H1 (cell line): ENCODE measurements around the gene EPB41L5. TPM values are rescaled to one million over a fixed set of nuclear protein-coding genes. Genes with fewer than 3 reads are reported as not detected.

Source experiments
- CTCF ChIA-PET: fragments of 300-600 bp; sonication (Branson Sonifier 250); formaldehyde crosslinking; loops from one replicate; lab custom pipeline; 2021; ENCODE audit not compliant: partially characterized antibody; lab: Charles Lee
- POLR2A ChIA-PET: fragments of 300-600 bp; sonication (Branson Sonifier 250); formaldehyde crosslinking; loops from one replicate; lab custom pipeline; 2021; ENCODE audit warnings: inconsistent platforms; ENCODE audit not compliant: partially characterized antibody; lab: Charles Lee
- DNase-seq, 2 experiments: peaks; one replicate each; pipeline versions ENCODE4 v3.0.0 to v3.0.0-alpha.2; 2010 to 2022; ENCODE audit warnings: low spot score in 2 of 2, low read depth in 1 of 2, mixed read lengths in 1 of 2
- FAIRE-seq: peaks from 2 replicates; lab custom pipeline; 2011; peaks lifted over from hg19 to GRCh38; lab: Jason Lieb, UNC
- H2AFZ ChIP-seq: 2 replicates; pipeline ENCODE4 v1.8.1; 2012; ENCODE audit warnings: low read length, inconsistent platforms
- H2AK5ac ChIP-seq: 2 replicates; pipeline ENCODE4 v1.6.1; 2013; ENCODE audit warnings: low read depth, low read length
- H2BK120ac ChIP-seq: replicated peaks from 2 replicates; pipeline ENCODE3; 2013; ENCODE audit warnings: low read depth, low read length, inconsistent platforms
- H2BK12ac ChIP-seq: 2 replicates; pipeline ENCODE4 v1.6.1; 2013; ENCODE audit warnings: low read depth, low read length
- H2BK15ac ChIP-seq: 2 replicates; pipeline ENCODE4 v1.6.1; 2013; ENCODE audit warnings: low read length
- H2BK20ac ChIP-seq: 2 replicates; pipeline ENCODE4 v1.6.1; 2013; ENCODE audit warnings: low read length
- H2BK5ac ChIP-seq: 2 replicates; pipeline ENCODE4 v1.6.1; 2013; ENCODE audit warnings: low read depth, low read length
- H3K14ac ChIP-seq: 2 replicates; pipeline ENCODE4 v1.6.1; 2013; ENCODE audit warnings: inconsistent platforms; ENCODE audit not compliant: insufficient read length
- H3K18ac ChIP-seq: 2 replicates; pipeline ENCODE4 v1.6.1; 2013; ENCODE audit warnings: low read length; ENCODE audit errors: extremely low read depth
- H3K23ac ChIP-seq: 2 replicates; pipeline ENCODE4 v1.6.1; 2013; ENCODE audit warnings: inconsistent platforms; ENCODE audit not compliant: insufficient read length
- H3K23me2 ChIP-seq: 2 replicates; pipeline ENCODE4 v1.6.1; 2013; ENCODE audit warnings: low read depth, low read length
- H3K27ac ChIP-seq: 2 replicates; pipeline ENCODE4 v1.6.1; 2011; ENCODE audit warnings: low read depth, low read length, inconsistent platforms
- H3K27me3 ChIP-seq, 4 experiments: replicated peaks in 1 of 4; 1 replicate in 1 of 4; 2 replicates in 3 of 4; pipeline versions ENCODE4 v1.6.1 to v1.8.1; 2011 to 2013; ENCODE audit warnings: low read length in 3 of 4, mild to moderate bottlenecking in 3 of 4, inconsistent platforms in 2 of 4, mixed read lengths in 2 of 4, moderate library complexity in 1 of 4; ENCODE audit not compliant: control insufficient read depth in 3 of 4, insufficient read depth in 3 of 4; ENCODE audit errors: extremely low read depth in 1 of 4
- H3K36me3 ChIP-seq, 4 experiments: 2 replicates each; pipeline versions ENCODE4 v1.6.1 to v1.8.1; 2011 to 2013; ENCODE audit warnings: mild to moderate bottlenecking in 4 of 4, low read length in 3 of 4, moderate library complexity in 2 of 4, control low read depth in 1 of 4, inconsistent platforms in 1 of 4; ENCODE audit not compliant: insufficient read depth in 4 of 4, control insufficient read depth in 2 of 4
- H3K4ac ChIP-seq: replicated peaks from 2 replicates; pipeline ENCODE3; 2013; ENCODE audit warnings: low read length, low read depth, mixed read lengths, inconsistent platforms; ENCODE audit not compliant: insufficient read length
- H3K4me1 ChIP-seq, 4 experiments: replicated peaks in 1 of 4; 1 replicate in 1 of 4; 2 replicates in 3 of 4; pipeline versions ENCODE4 v1.6.1 to v1.8.1; 2011 to 2013; ENCODE audit warnings: low read length in 3 of 4, inconsistent platforms in 2 of 4, mixed read lengths in 1 of 4; ENCODE audit not compliant: insufficient read depth in 4 of 4, control insufficient read depth in 3 of 4
- H3K4me2 ChIP-seq, 2 experiments: 2 replicates each; pipeline versions ENCODE4 v1.6.1 to v1.8.1; 2011 to 2013; ENCODE audit warnings: low read depth in 2 of 2, low read length in 2 of 2, control low read depth in 1 of 2, inconsistent platforms in 1 of 2, mild to moderate bottlenecking in 1 of 2; ENCODE audit not compliant: insufficient read depth in 1 of 2
- H3K4me3 ChIP-seq, 4 experiments: fragments of 200-600, 300-600 bp in 1 of 4; sonication (generic), shearing (Covaris generic), sonication (Bioruptor Twin) in 1 of 4; 2 replicates each; pipeline versions ENCODE4 v1.5.1 to v1.8.1; 2011 to 2016; ENCODE audit warnings: low read length in 4 of 4, low read depth in 3 of 4, control low read depth in 2 of 4, inconsistent platforms in 2 of 4, mild to moderate bottlenecking in 2 of 4, mixed read lengths in 1 of 4, moderate library complexity in 1 of 4; ENCODE audit not compliant: insufficient read depth in 2 of 4; ENCODE audit errors: extremely low read depth in 1 of 4
- H3K56ac ChIP-seq: replicated peaks from 2 replicates; pipeline ENCODE3; 2013; ENCODE audit warnings: low read depth, mild to moderate bottlenecking, mixed read lengths, low read length, inconsistent platforms; ENCODE audit not compliant: insufficient read length
- H3K79me1 ChIP-seq: 2 replicates; pipeline ENCODE4 v1.6.1; 2013; ENCODE audit warnings: low read depth, low read length, control low read depth
- H3K79me2 ChIP-seq, 2 experiments: 2 replicates each; pipeline versions ENCODE4 v1.6.1 to v1.8.1; 2012 to 2013; ENCODE audit warnings: low read length in 2 of 2, mild to moderate bottlenecking in 2 of 2, inconsistent platforms in 1 of 2; ENCODE audit not compliant: insufficient read depth in 2 of 2, control insufficient read depth in 1 of 2
- H3K9ac ChIP-seq, 4 experiments: replicated peaks in 1 of 4; 1 replicate in 1 of 4; 2 replicates in 3 of 4; pipeline versions ENCODE4 v1.6.1 to v1.8.1; 2011 to 2013; ENCODE audit warnings: low read depth in 3 of 4, low read length in 3 of 4, control low read depth in 2 of 4, mild to moderate bottlenecking in 2 of 4, moderate library complexity in 2 of 4, inconsistent platforms in 1 of 4; ENCODE audit errors: extremely low read depth in 1 of 4
- H3K9me3 ChIP-seq, 2 experiments: 2 replicates each; pipeline versions ENCODE4 v1.6.1 to v1.8.1; 2012 to 2013; ENCODE audit warnings: mild to moderate bottlenecking in 2 of 2, moderate library complexity in 2 of 2, control low read depth in 1 of 2, inconsistent platforms in 1 of 2, low read depth in 1 of 2, low read length in 1 of 2, mixed read lengths in 1 of 2; ENCODE audit not compliant: insufficient read depth in 2 of 2
- H4K20me1 ChIP-seq, 2 experiments: replicated peaks in 1 of 2; 2 replicates each; pipeline versions ENCODE3 to v1.8.1; 2011 to 2013; ENCODE audit warnings: inconsistent platforms in 2 of 2, low read length in 2 of 2, mild to moderate bottlenecking in 1 of 2; ENCODE audit not compliant: insufficient read depth in 2 of 2, control insufficient read depth in 1 of 2
- H4K5ac ChIP-seq: 2 replicates; pipeline ENCODE4 v1.6.1; 2013; ENCODE audit warnings: low read length, low read depth, mixed read lengths, inconsistent platforms; ENCODE audit not compliant: insufficient read length
- H4K8ac ChIP-seq: 2 replicates; pipeline ENCODE4 v1.8.0; 2013; ENCODE audit warnings: mild to moderate bottlenecking, moderate library complexity, low read length, inconsistent platforms; ENCODE audit not compliant: insufficient read depth; ENCODE audit errors: extremely low read depth
- H4K91ac ChIP-seq: replicated peaks from 2 replicates; pipeline ENCODE3; 2013; ENCODE audit warnings: low read length, mixed read lengths, inconsistent platforms; ENCODE audit not compliant: insufficient read length
- CTCF ChIP-seq, 3 experiments: IDR thresholded peaks; 1 replicate in 2 of 3; 2 replicates in 1 of 3; pipeline versions ENCODE4 v1.5.1 to v1.6.1; 2011; ENCODE audit warnings: low read length in 3 of 3, mild to moderate bottlenecking in 3 of 3, inconsistent platforms in 2 of 3, low read depth in 1 of 3, moderate library complexity in 1 of 3; ENCODE audit not compliant: insufficient read depth in 1 of 3; ENCODE audit errors: control extremely low read depth in 1 of 3
- EZH2 ChIP-seq: fragments of 200-600 bp; sonication (generic); IDR thresholded peaks from 2 replicates; pipeline ENCODE4 v1.7.1; 2012; ENCODE audit warnings: low read depth, mild to moderate bottlenecking, moderate library complexity, low read length, inconsistent platforms; ENCODE audit not compliant: severe bottlenecking
- KDM5A ChIP-seq: fragments of 200-600 bp; IDR thresholded peaks from 2 replicates; pipeline ENCODE4 v1.7.1; 2012; ENCODE audit warnings: mild to moderate bottlenecking, low read length, inconsistent platforms, mixed read lengths
- RAD21 ChIP-seq, 2 experiments: IDR thresholded peaks in 1 of 2; conservative IDR thresholded peaks in 1 of 2; 2 replicates each; pipeline ENCODE4 v1.6.1; 2011; ENCODE audit warnings: low read depth in 2 of 2, low read length in 2 of 2, improper control_type of control experiment in 1 of 2, inconsistent platforms in 1 of 2, mild to moderate bottlenecking in 1 of 2, moderate library complexity in 1 of 2
- WGBS, 2 experiments: shearing (Covaris generic) in 1 of 2; methylation state at CpG; one replicate each; pipeline versions ENCODE4 v1.1.6 to v1.1.7; 2013 to 2015; ENCODE audit warnings: low lambda C conversion rate in 2 of 2, mixed read lengths in 2 of 2, inconsistent platforms in 1 of 2, low coverage in 1 of 2, missing lambda C conversion rate in 1 of 2; ENCODE audit not compliant: insufficient replicate concordance in 2 of 2, insufficient coverage in 1 of 2, insufficient read length in 1 of 2; ENCODE audit errors: extremely low coverage in 1 of 2, missing lambda C conversion rate in 1 of 2; 5-methylcytosine and 5-hydroxymethylcytosine counted together
- polyA plus RNA-seq, 7 experiments: library from polyadenylated mRNA; depleted of rRNA in 3 of 7; stranded (reverse) in 5 of 7; unstranded in 2 of 7; fragments of >200 nt in 5 of 7; fragments of 200-250 nt in 2 of 7; gene quantifications; 1 replicate in 5 of 7; 2 replicates in 1 of 7; 4 replicates in 1 of 7; pipeline versions ENCODE4 v1.2.1 to v1.2.3, GENCODE V29; 2011 to 2013; ENCODE audit warnings: missing spikeins in 2 of 7, mixed read lengths in 2 of 7
- total RNA-seq: library from RNA; stranded (reverse); fragmentation: NEBNext Ultra II Directional; extraction: Animal tissue kit (Norgen Biotek cat#: 25700); gene quantifications from 2 replicates; pipeline ENCODE4 v1.2.1, GENCODE V29; 2021

Gene EPB41L5
- total and polyA plus RNA-seq, 2 of the 8 experiments (the other 6 are each of a cell fraction or from before 2014, with no cell fraction given) = 13.5 to 32.3 TPM

- Histone ChIP-seq H3K18ac (no peak overlapping the region), H2BK20ac (no peak overlapping the region), H3K36me3 (peaks cover 0 to under 1% (median 0%) of the 10 kb centered on the region in 4 experiments; a peak in 1 of 8 replicates), H3K79me2 (no peaks in the 10 kb centered on the region), H2BK5ac (no peak overlapping the region), H2BK12ac (no peak overlapping the region), H3K9ac (no peak overlapping the region), H3K4me2 (no peak overlapping the region), H3K4me3 (no peak overlapping the region), H2BK120ac (no peak overlapping the region), H3K27me3 (no peaks in the 10 kb centered on the region), H3K14ac (no peak overlapping the region), H3K4ac (no peak overlapping the region), H4K8ac (no peak overlapping the region), H3K23ac (no peak overlapping the region), H2BK15ac (no peak overlapping the region), H3K23me2 (no peaks in the 10 kb centered on the region), H4K20me1 (no peaks in the 10 kb centered on the region), H2AFZ (no peak overlapping the region), H3K27ac (no peak overlapping the region), H2AK5ac (no peak overlapping the region), H3K9me3 (no peaks in the 10 kb centered on the region), H4K91ac (no peak overlapping the region), H4K5ac (no peak overlapping the region), H3K79me1 (no peaks in the 10 kb centered on the region)
- WGBS, 2 experiments = 47% methylated on average over 6 of the region's 6 CpGs; no CpG with 5 or more reads in 1 of the 2 experiments
- POLR2A ChIA-PET = interaction anchor here (0.6 to 1.5 kb wide), 3 partner anchors 41 to 416 kb away, joined by 3 to 4 read pairs (median 3); partner anchors contain the start of gene PTPN4
- no peak for DNase-seq
- CTCF ChIA-PET = interaction anchor here (0.6 to 3.7 kb wide), 61 partner anchors 10 to 699 kb away, joined by 3 to 20 read pairs (median 4); no protein-coding TSS in a partner anchor
- TF ChIP-seq CTCF (IDR thresholded peaks at IDR 0.05; ENCODE audit: control extremely low read depth in 1 of 3, insufficient read depth in 1 of 3, low read depth in 1 of 3, low read length in 3 of 3) = peak in 2 of 3 experiments; percentile 43 to 61; a peak in 2 of 4 replicates
- TF ChIP-seq EZH2 = no peak
- no peak for TF ChIP-seq KDM5A
- TF ChIP-seq RAD21 (IDR thresholded peaks at IDR 0.05 in 1 of 2, conservative IDR thresholded peaks at IDR 0.05 in 1 of 2; ENCODE audit: low read depth in 2 of 2, low read length in 2 of 2) = peak; percentile 78 to 83
- TF ChIP-seq, all 59 proteins: peak for 2
- FAIRE-seq = peak; percentile 42
- Histone ChIP-seq H3K4me1 (peaks cover 0 to 3% (median 0%) of the 10 kb centered on the region in 4 experiments; a peak in 1 of 7 replicates), H3K56ac (no peak overlapping the region)
Observed at GRCh38 chr2:120174963-120175581, 162.2 kb downstream of the EPB41L5 start.
